Stimulated activated CD4-positive, alpha-beta T cell treated with anti-CD3 and anti-CD28 coated beads, TNF-alpha, amount 100 ng/mL, for 1 hour (primary cell): ENCODE data around the gene DKK3.

Experiments used
- DNase-seq, 3 donors: peaks; one replicate each; pipeline ENCODE4 v3.0.0-alpha.2; 2020; ENCODE audit warnings: low read depth in 3 of 3, low spot score in 1 of 3

The DKK3 gene

GRCh38 chr11:11968511-11969280 lies 39.7 kb downstream of the DKK3 start:
- DNase-seq, result no peak

GRCh38 chr11:11967669-11968510 lies 40.5 kb downstream of the DKK3 start:
- DNase-seq, result no peak

GRCh38 chr11:11966826-11967668 lies 41.4 kb downstream of the DKK3 start:
- DNase-seq, result peak in 2 of 3 donors; percentile 30 to 48

- DNase-seq, result no peak
Measured at GRCh38 chr11:11966354-11966741, 42.1 kb downstream of the DKK3 start.

- DNase-seq, result no peak
Measured at GRCh38 chr11:11965656-11966353, 42.6 kb downstream of the DKK3 start.

- DNase-seq, result no peak
Measured at GRCh38 chr11:11965192-11965591, 43.2 kb downstream of the DKK3 start.

- DNase-seq, result no peak
Measured at GRCh38 chr11:11964774-11965150, 43.7 kb downstream of the DKK3 start.

GRCh38 chr11:11963842-11964773 lies 44.3 kb downstream of the DKK3 start:
- DNase-seq, result no peak

GRCh38 chr11:11963067-11963466 lies 45.4 kb downstream of the DKK3 start:
- DNase-seq, result no peak

GRCh38 chr11:11961399-11962028 lies 46.9 kb downstream of the DKK3 start:
- no peak for DNase-seq

- no peak for DNase-seq
Measured at GRCh38 chr11:11960687-11961086, 47.7 kb downstream of the DKK3 start.

GRCh38 chr11:11959601-11960000 lies 48.8 kb downstream of the DKK3 start:
- no peak for DNase-seq

- DNase-seq, result no peak
Measured at GRCh38 chr11:11958403-11959231, 49.8 kb downstream of the DKK3 start.

GRCh38 chr11:11956006-11956405 lies 52.4 kb downstream of the DKK3 start:
- DNase-seq, result no peak

- DNase-seq, result no peak
Measured at GRCh38 chr11:11952036-11952435, 56.4 kb downstream of the DKK3 start.

GRCh38 chr11:11949482-11949881 lies 58.9 kb downstream of the DKK3 start:
- DNase-seq, result no peak

GRCh38 chr11:11948242-11948947 lies 60.0 kb downstream of the DKK3 start:
- DNase-seq, result no peak

- DNase-seq, result no peak
Measured at GRCh38 chr11:11947825-11948224, 60.6 kb downstream of the DKK3 start.
